ENCODE results near the gene SYT8.

SYT8 gene, protein sequence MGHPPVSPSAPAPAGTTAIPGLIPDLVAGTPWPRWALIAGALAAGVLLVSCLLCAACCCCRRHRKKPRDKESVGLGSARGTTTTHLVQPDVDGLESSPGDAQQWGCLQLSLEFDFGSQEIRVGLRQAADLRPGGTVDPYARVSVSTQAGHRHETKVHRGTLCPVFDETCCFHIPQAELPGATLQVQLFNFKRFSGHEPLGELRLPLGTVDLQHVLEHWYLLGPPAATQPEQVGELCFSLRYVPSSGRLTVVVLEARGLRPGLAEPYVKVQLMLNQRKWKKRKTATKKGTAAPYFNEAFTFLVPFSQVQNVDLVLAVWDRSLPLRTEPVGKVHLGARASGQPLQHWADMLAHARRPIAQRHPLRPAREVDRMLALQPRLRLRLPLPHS

DNA sequence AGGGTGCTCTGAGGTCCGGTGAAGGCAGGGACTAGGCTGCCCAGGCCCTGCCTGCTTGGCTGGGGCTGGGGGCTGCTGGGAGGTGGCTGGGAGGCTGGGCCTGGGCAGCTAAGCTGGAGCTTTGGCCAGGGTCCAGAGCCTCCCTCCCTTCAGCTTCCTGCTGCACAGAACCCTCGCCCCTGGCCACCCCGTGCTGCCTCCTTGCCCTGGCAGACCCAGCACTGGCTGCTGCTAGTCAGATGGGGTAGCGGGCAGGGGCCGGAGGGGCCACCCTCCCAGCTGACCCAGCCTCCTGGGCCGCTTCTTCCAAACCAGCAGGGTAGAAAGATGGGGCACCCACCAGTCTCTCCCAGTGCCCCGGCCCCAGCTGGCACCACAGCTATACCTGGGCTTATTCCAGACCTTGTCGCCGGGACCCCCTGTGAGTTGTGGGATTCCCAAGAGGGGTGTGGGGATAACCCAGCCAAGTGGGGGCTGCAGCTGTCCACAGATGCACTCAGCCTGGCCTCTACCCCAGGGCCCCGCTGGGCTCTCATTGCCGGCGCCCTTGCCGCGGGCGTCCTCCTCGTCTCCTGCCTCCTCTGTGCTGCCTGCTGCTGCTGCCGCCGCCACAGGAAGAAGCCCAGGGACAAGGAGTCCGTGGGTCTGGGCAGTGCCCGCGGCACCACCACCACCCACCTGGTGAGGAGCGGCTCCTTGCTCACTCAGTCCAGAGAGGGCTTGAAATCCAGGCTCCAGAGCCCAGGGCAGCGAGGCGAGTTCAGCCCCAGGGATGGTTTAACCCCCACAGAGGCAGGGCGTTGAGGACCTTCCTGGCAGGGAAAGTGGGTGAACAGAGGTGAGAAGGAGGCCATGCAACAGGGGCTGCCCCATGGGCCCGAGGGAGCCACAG is at the start of gene SYT8:
TSS of gene SYT8 (plus strand) at position 212 of the 892 bp plus-strand sequence. CDS start at position 328, 116 bp downstream.
- TF ChIP-seq, protein P1, sequence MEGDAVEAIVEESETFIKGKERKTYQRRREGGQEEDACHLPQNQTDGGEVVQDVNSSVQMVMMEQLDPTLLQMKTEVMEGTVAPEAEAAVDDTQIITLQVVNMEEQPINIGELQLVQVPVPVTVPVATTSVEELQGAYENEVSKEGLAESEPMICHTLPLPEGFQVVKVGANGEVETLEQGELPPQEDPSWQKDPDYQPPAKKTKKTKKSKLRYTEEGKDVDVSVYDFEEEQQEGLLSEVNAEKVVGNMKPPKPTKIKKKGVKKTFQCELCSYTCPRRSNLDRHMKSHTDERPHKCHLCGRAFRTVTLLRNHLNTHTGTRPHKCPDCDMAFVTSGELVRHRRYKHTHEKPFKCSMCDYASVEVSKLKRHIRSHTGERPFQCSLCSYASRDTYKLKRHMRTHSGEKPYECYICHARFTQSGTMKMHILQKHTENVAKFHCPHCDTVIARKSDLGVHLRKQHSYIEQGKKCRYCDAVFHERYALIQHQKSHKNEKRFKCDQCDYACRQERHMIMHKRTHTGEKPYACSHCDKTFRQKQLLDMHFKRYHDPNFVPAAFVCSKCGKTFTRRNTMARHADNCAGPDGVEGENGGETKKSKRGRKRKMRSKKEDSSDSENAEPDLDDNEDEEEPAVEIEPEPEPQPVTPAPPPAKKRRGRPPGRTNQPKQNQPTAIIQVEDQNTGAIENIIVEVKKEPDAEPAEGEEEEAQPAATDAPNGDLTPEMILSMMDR (IDR thresholded peaks at IDR 0.05), result no peak

DNA sequence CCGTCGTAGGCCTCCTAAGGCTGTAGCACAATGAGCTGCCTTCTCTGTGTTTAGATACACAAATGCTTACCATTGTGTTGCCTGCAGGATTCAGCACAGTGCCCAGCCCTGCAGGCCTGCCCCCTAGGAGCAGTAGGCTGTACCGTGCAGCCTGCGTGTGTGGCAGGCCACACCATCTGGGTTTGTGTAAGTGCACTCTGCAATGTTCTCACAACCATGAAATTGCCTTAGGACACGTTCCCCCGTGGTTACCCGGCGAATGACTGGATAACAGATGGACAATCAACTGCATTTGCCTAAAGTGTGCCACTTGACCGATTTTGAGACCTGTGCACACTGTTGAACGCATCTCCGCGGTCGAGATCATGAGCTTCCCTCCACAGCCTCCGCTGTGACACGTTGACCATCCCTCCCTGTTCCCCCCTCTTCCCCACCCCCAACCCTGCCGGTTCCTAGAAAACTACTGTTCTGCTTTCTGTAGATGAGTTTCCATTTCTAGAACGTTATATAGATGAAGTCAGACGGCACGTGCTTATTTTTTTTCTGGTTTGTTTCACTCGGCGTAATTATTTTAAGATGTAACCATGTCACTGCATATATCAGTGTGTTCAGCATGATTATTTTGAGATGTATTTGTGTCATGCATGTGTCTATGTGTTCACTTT is 48.9 kb upstream of the SYT8 start:
- TF ChIP-seq, protein P1 (IDR thresholded peaks at IDR 0.05), result no peak

DNA sequence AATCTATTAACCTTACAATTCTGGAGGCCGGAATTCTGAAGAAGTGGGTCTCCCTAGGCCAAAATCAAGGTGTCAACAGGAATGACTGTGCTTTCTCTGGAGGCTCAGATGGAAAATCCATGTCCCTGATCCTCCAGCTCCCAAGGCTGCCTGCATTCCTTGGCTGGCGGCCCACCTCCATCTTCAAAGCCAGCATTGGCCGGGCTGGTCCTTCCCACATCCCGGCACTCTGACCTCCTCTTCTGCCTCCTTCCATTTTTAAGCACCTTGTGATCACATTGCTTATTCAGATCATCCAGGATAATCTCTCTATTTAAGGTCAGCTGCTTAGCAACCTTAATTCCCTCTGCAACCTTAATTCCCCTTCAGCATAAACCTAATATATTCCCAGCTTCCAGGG is 48.3 kb upstream of the SYT8 start:
- TF ChIP-seq, protein P1 (IDR thresholded peaks at IDR 0.05), result no peak

DNA sequence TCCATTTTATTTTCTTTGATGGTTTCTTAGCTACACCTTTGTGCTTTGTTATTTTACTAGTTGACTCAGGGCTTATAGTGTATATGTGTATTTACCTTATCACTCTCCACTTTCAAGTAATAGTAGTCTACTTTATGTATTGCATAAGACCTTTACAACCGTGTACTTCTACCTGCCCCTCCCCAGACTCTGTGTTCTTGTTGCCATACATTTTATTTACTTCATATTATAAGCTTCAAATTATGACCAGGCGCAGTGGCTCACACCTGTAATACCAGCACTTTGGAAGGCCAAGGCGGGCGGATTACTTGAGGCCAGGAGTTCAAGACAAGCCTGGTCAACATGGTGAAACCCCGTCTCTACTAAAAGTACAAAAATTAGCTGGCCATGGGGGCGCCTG is 42.9 kb upstream of the SYT8 start:
- TF ChIP-seq, protein P1 (IDR thresholded peaks at IDR 0.05), result no peak

DNA sequence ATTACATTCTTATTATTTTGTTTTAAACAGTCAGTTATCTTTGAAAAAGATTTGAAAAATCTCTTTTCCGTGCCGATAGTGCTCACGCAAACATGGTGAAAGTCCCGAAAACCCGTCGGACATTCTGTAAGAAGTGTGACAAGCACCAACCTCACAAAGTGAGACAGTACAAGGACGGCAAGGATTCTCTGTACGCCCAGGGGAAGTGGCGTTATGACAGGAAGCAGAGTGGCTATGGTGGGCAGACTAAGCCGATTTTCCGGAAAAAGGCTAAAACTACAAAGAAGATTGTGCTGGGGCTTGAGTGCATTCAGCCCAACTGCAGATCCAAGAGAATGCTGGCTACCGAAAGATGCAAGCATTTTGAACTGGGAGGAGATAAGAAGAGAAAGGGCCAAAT is 42.3 kb upstream of the SYT8 start:
- TF ChIP-seq, protein P1 (IDR thresholded peaks at IDR 0.05), result no peak

DNA sequence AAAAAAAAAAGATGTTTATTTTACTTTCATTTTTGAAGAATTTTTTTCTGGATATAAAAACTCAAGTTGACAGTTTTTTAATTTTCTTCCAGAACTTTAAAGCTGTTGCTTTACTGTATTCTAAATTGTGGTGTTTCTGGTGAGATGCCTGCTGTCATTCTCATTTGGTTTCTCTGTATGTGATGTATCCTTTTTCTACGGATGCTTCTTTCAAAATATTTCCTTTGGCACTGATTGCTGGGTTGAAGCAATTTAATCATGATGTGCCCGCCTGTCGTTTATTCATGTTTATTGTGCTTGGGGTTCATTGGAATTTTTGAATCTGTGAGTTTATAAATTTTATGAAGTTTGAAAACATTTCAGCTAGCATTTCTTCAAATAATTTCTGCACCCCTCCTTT is 41.7 kb upstream of the SYT8 start:
- TF ChIP-seq, protein P1 (IDR thresholded peaks at IDR 0.05), result no peak

DNA sequence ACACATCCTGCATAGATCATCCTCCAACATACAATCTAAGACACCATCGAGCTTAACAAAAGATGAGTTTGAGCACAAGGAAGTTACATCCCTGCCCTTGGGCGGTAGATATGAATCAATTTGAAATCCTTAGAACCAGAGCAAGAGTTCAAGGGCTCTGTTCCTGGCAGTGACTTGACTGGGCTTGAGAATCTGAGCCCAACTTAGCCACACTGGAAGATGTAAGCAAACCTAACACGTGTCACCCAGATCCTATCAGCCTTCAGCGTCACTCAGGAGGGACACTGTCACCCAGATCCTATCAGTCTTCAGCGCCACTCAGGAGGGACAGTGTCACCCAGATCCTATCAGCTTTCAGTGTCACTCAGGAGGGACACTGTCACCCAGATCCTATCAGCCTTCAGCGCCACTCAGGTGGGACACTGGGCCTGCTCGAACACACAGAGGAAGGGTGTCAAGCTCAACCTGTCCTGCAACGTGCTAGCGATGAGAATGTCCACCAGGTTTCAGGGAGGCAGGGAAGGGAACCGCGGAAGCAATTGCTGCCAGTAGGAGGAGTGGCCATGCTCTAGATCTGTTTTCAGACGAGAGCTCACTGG is 38.3 kb upstream of the SYT8 start:
- TF ChIP-seq, protein P1 (IDR thresholded peaks at IDR 0.05), result no peak

All from LNCAP (cell line).